ENCODE measurements around the gene ASB4. TPM values are rescaled to one million over a fixed set of nuclear protein-coding genes. Genes with fewer than 3 reads are reported as not detected.

Gene ASB4
- polyA plus RNA-seq, 1 experiment: not detected

DNA sequence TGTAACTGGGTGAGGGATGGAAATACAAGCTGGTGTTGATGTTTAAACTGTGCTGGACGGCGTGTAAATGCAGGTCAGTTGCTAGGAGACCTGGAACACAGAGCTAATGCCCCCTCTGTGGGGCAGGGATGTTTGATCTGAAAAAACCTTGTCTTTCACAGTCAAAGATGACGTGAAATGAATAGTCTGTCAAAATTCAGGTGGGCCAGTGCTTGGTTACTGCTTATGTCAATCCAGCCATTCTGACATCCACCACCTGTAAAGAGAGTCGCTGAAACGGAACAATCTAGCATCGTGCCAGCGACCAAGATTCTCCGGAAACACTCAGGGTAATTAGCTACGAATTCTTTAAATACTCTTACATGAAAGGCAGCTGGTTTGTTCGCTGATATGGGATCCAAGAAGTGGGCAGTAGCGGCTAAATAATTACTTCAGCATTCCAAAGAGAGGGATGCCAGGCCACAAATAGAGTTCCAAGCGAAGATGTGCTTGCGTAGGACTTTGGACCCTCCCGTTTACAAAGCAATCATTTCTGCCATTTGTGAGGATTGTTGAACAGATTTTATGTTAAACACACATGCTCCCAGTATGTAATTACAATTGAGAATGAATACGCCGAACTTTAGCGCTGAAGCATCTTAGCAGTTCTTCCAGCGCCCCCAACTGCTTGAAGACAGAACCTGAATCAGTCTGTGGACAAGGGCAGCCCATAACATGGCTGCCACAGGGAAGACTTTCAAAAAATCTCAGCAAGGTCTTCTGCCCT, 7.3 kb upstream of the ASB4 start:
- peaks cover 2% of the 10 kb centered on the region for H3K27me3 ChIP-seq (ENCODE audit: control insufficient read depth, insufficient read depth, low read length)
- no peak overlapping the region for H3K4me3 ChIP-seq (ENCODE audit: low read depth, low read length)

DNA sequence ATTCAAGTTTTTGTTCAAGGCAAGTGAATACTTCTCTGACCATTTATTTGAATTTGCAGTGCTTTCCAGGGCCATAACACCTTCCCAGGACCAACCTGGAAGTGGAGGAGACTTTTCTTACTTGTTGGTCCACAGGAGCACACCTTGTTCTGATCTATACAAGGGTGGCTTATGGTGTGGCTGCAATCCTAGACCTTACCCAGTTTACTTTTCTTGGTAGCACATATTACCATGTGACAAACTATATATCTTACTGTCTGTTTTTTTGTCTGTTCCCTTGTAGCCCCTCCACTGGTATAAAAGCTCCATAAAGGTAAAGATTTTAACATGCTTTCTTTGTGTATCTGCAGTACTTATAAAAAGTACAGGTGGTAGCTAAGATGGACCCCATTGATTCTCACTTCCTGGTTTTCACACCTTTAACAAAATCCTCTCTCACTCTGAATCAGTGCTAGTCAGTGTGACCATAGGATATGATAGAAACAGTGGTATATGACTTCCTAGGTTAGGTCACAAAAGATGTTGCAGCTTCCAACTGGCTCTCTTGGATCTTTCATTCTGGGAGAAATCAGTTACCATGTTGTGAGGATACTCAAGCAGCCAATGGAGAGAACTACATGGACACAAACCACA, 5.6 kb upstream of the ASB4 start:
- H3K36me3 ChIP-seq (ENCODE audit: control insufficient read depth, insufficient read depth, low read length): no peaks in the 10 kb centered on the region
- peaks cover 2% of the 10 kb centered on the region for H3K27me3 ChIP-seq (ENCODE audit: control insufficient read depth, insufficient read depth, low read length)
- TF ChIP-seq, protein P1, sequence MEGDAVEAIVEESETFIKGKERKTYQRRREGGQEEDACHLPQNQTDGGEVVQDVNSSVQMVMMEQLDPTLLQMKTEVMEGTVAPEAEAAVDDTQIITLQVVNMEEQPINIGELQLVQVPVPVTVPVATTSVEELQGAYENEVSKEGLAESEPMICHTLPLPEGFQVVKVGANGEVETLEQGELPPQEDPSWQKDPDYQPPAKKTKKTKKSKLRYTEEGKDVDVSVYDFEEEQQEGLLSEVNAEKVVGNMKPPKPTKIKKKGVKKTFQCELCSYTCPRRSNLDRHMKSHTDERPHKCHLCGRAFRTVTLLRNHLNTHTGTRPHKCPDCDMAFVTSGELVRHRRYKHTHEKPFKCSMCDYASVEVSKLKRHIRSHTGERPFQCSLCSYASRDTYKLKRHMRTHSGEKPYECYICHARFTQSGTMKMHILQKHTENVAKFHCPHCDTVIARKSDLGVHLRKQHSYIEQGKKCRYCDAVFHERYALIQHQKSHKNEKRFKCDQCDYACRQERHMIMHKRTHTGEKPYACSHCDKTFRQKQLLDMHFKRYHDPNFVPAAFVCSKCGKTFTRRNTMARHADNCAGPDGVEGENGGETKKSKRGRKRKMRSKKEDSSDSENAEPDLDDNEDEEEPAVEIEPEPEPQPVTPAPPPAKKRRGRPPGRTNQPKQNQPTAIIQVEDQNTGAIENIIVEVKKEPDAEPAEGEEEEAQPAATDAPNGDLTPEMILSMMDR (IDR thresholded peaks at IDR 0.05; ENCODE audit: insufficient read depth, low read depth, low read length): no peak
- CTCF ChIA-PET: interaction anchor here (0.8 to 1.9 kb wide), 4 partner anchors 9 to 207 kb away, joined by 3 to 7 read pairs (median 4); no protein-coding TSS in a partner anchor
- POLR2A ChIA-PET: no interaction called here
- H3K4me3 ChIP-seq (ENCODE audit: low read depth, low read length): no peak overlapping the region
- no peak for DNase-seq (ENCODE audit: low read depth)

More for the DNA sequence above, 7.3 kb upstream of the ASB4 start:
- ChIA-PET POLR2A (no interaction called here), CTCF (interaction anchor here (0.6 to 3.0 kb wide), 9 partner anchors 8 to 225 kb away, joined by 3 to 10 read pairs (median 6); no protein-coding TSS in a partner anchor)
- no peaks in the 10 kb centered on the region for H3K36me3 ChIP-seq (ENCODE audit: control insufficient read depth, insufficient read depth, low read length)
- TF ChIP-seq, protein P1 (IDR thresholded peaks at IDR 0.05; ENCODE audit: insufficient read depth, low read depth, low read length): peak; percentile 41
- DNase-seq (ENCODE audit: low read depth): no peak

DNA sequence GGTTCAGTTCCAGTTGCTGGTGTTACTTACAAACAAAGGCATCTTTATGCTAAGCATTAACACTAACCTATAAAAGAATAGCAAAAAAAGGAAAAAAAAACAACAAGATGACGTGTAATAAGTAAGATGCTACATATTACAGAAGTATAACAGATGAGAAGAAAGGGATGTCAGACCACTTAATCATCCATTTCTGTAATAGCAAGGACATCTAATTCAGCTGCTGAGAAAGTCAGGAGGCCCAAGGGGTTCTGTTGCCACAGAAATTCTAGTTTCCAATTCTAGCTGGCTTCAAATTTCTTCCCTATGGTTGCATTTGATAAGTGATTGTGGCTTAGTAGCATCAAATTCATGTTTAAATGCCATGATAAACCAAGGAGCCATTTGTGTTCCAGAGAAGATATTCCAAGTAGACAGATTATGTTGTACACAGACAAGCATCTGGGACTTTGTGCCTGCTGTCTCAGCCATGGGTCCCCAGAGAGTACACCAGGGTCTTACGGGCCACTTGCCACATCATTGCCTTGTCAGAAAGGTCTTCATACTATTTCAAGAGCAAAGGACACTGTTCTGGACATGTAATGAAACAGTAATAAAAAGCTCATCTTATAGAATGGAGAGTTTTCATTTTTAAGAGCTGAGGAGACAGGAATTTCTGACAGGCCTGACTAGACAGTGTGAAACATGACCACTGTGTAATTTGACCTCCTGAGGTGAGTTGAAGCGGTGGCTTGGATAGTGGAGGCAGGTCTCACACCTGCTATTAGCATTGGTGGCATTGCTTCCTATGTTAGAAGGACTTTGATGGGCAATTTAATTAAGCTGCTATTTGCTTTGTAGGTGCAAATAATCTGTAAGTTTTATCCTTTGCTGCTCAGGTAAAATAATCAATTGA, 4.2 kb upstream of the ASB4 start:
- POLR2A ChIA-PET: no interaction called here
- DNase-seq (ENCODE audit: low read depth): no peak
- no peak overlapping the region for H3K4me3 ChIP-seq (ENCODE audit: low read depth, low read length)
- H3K36me3 ChIP-seq (ENCODE audit: control insufficient read depth, insufficient read depth, low read length): no peaks in the 10 kb centered on the region
- TF ChIP-seq, protein P1 (IDR thresholded peaks at IDR 0.05; ENCODE audit: insufficient read depth, low read depth, low read length): no peak
- H3K27me3 ChIP-seq (ENCODE audit: control insufficient read depth, insufficient read depth, low read length): no peaks in the 10 kb centered on the region; the same call in 1 of the 2 replicates
- CTCF ChIA-PET: interaction anchor here (0.7 to 1.9 kb wide), 6 partner anchors 9 to 1032 kb away, joined by 3 to 7 read pairs (median 5); no protein-coding TSS in a partner anchor

DNA sequence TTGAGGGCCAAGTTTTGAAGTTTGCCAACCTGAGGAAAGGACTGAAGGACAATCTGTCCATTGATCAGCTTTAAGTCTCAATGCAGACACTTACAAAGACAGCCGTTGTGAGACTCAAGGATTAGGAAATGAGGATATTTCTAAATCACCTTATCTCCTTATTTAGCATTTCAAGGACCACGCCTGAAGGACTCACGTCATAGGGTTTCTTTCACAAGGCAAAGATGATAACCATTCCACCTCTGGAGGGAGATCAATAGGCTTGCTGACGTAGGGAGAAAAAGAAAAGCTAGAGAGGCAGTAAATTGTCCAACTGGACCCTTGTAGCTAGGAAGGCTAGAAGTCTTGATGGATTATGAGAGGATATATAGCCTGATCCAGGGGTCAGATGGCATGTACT, 3.3 kb upstream of the ASB4 start:
- TF ChIP-seq, protein P1 (IDR thresholded peaks at IDR 0.05; ENCODE audit: insufficient read depth, low read depth, low read length): no peak
- H3K27me3 ChIP-seq (ENCODE audit: control insufficient read depth, insufficient read depth, low read length): no peaks in the 10 kb centered on the region; the same call in 1 of the 2 replicates
- no peaks in the 10 kb centered on the region for H3K36me3 ChIP-seq (ENCODE audit: control insufficient read depth, insufficient read depth, low read length)
- POLR2A ChIA-PET: no interaction called here
- DNase-seq (ENCODE audit: low read depth): no peak
- no peak overlapping the region for H3K4me3 ChIP-seq (ENCODE audit: low read depth, low read length)
- CTCF ChIA-PET: interaction anchor here (0.5 to 1.7 kb wide), 5 partner anchors 8 to 205 kb away, joined by 4 to 7 read pairs (median 5); no protein-coding TSS in a partner anchor

Data from BJ (cell line).